Activated CD4-positive, alpha-beta memory T cell treated with anti-CD3 and anti-CD28 coated beads for 36 hours (primary cell): ENCODE measurements around the gene TP53BP1. TPM values are rescaled to one million over a fixed set of nuclear protein-coding genes. Genes with fewer than 3 reads are reported as not detected.
"Not testable (repeated sequence)": the region's sequence is repeated elsewhere in the genome, so short reads cannot be mapped to it uniquely, and the experiment has no call there.

Source experiments
- CTCF ChIA-PET: fragments of 350-600 bp; sonication (Branson Sonifier 250); formaldehyde crosslinking; loops from one replicate; lab custom pipeline; 2021; ENCODE audit warnings: antibody characterized with exemption, inconsistent platforms; lab: Charles Lee
- POLR2A ChIA-PET: fragments of 350-600 bp; sonication (Branson Sonifier 250); formaldehyde crosslinking; loops from one replicate; lab custom pipeline; 2021; ENCODE audit warnings: antibody characterized with exemption; lab: Charles Lee
- DNase-seq: peaks from one replicate; pipeline ENCODE4 v3.0.0-alpha.2; 2020
- H3K27ac Mint-ChIP-seq: one replicate; pipeline ENCODE4 v1.8.0; 2021; ENCODE audit warnings: mixed read lengths
- H3K27me3 Mint-ChIP-seq: one replicate; pipeline ENCODE4 v1.8.0; 2021; ENCODE audit warnings: mixed read lengths
- H3K36me3 Mint-ChIP-seq: one replicate; pipeline ENCODE4 v1.8.0; 2021; ENCODE audit warnings: mixed read lengths
- H3K4me1 Mint-ChIP-seq: one replicate; pipeline ENCODE4 v1.8.0; 2021; ENCODE audit warnings: low read depth, mixed read lengths
- H3K4me3 Mint-ChIP-seq: one replicate; pipeline ENCODE4 v1.8.0; 2021; ENCODE audit warnings: mild to moderate bottlenecking, mixed read lengths
- H3K9me3 Mint-ChIP-seq: one replicate; pipeline ENCODE4 v1.8.0; 2021; ENCODE audit warnings: mixed read lengths
- intact Hi-C: fragments of 100-400 bp; cut with micrococcal nuclease; formaldehyde crosslinking; loops from one replicate; pipeline ENCODE4 v1.15.1; 2023
- total RNA-seq, 2 experiments: library from RNA; stranded (reverse); gene quantifications; one replicate each; pipeline ENCODE4 v1.2.3, GENCODE V29; 2021

Gene TP53BP1, protein sequence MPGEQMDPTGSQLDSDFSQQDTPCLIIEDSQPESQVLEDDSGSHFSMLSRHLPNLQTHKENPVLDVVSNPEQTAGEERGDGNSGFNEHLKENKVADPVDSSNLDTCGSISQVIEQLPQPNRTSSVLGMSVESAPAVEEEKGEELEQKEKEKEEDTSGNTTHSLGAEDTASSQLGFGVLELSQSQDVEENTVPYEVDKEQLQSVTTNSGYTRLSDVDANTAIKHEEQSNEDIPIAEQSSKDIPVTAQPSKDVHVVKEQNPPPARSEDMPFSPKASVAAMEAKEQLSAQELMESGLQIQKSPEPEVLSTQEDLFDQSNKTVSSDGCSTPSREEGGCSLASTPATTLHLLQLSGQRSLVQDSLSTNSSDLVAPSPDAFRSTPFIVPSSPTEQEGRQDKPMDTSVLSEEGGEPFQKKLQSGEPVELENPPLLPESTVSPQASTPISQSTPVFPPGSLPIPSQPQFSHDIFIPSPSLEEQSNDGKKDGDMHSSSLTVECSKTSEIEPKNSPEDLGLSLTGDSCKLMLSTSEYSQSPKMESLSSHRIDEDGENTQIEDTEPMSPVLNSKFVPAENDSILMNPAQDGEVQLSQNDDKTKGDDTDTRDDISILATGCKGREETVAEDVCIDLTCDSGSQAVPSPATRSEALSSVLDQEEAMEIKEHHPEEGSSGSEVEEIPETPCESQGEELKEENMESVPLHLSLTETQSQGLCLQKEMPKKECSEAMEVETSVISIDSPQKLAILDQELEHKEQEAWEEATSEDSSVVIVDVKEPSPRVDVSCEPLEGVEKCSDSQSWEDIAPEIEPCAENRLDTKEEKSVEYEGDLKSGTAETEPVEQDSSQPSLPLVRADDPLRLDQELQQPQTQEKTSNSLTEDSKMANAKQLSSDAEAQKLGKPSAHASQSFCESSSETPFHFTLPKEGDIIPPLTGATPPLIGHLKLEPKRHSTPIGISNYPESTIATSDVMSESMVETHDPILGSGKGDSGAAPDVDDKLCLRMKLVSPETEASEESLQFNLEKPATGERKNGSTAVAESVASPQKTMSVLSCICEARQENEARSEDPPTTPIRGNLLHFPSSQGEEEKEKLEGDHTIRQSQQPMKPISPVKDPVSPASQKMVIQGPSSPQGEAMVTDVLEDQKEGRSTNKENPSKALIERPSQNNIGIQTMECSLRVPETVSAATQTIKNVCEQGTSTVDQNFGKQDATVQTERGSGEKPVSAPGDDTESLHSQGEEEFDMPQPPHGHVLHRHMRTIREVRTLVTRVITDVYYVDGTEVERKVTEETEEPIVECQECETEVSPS (N-terminal part only)
- total RNA-seq, result 10 to 100 TPM; 26.4 to 32.0 TPM

DNA sequence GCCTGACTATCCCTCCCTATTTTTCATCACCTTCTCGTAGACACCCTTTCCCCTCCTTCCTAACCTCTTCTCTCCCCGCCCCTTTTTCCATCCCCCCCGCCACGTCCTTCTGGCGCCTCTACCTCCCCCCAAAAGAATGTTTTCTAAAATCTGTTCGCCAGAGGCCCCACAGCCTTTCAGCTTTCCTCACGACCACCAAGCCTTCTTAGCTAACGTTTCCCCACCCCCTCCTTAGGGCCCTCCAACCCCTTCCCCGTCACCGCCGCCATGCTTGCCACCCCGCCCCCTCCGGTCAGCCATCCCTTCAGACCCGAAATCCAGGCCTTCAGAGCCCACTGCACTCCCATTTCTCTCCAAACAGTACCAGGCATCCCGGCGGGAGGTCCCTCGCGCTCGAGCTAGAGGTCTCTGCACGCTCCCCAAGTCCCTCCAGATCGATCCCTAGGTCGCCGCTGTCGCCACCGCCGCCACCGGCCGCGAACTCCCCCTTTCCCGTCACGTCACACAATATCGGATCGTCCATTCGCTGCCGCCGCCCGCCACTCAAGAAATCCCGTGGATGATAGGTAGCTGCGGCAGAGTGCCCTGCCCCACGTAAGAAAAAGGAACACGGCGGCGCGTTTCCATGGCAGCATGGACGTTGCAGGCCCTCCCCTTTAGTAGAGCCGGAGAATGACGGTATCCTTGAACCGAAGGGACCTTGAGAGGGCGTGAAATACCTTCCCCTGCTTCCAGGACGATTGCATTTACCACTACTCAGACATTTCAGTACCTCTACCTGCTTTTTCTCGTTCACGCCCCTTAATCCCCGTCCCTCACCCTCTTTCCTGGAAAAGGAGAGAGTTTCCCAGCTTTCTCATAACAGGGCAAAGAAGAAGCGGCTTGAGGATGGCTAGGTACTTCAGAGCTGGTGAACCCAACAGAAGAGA is at the start of gene TP53BP1:
Gene TP53BP1 (minus strand): TSS at position 484 of the 929 bp plus-strand sequence. CDS start 113 bp downstream, at position 371.
- Mint-ChIP-seq H3K9me3 (no peaks in the 10 kb centered on the region), H3K4me3 (peak within 1 kb of the TSS; percentile 87), H3K27me3 (no peaks in the 10 kb centered on the region), H3K27ac (peak within 1 kb of the TSS; percentile 88), H3K36me3 (peaks cover 21% of the 10 kb centered on the region), H3K4me1 (peaks cover 25% of the 10 kb centered on the region)
- DNase-seq, result peak; percentile 97
- CTCF ChIA-PET, result interaction anchor here (0.7 to 4.4 kb wide), 5 partner anchors 9 to 947 kb away, joined by 3 to 23 read pairs (median 13); no protein-coding TSS in a partner anchor
- intact Hi-C loops, result loop anchor here (1.0 to 5.0 kb wide), 2 partner anchors 17 to 51 kb away; no protein-coding TSS in a partner anchor
- POLR2A ChIA-PET, result interaction anchor here (1.4 to 3.2 kb wide), 2 partner anchors 9 to 18 kb away, joined by 5 to 22 read pairs; no protein-coding TSS in a partner anchor

GRCh38 chr15:43541785-43542184 is 48.8 kb upstream of the TP53BP1 start:
- intact Hi-C loops, result no loop called here
- Mint-ChIP-seq H3K9me3 (no peaks in the 10 kb centered on the region), H3K4me1 (peaks cover 5% of the 10 kb centered on the region), H3K27ac (peak overlapping the region; percentile 13), H3K4me3 (no peak overlapping the region), H3K36me3 (no peaks in the 10 kb centered on the region), H3K27me3 (no peaks in the 10 kb centered on the region)
- DNase-seq, result no peak
- ChIA-PET POLR2A (interaction anchor here (1.5 kb wide), 1 partner anchor 31 kb away, joined by 3 read pairs; no protein-coding TSS in a partner anchor), CTCF (interaction anchor here (0.6 to 1.1 kb wide), 2 partner anchors 28 to 29 kb away, joined by 3 to 5 read pairs; no protein-coding TSS in a partner anchor)

DNA sequence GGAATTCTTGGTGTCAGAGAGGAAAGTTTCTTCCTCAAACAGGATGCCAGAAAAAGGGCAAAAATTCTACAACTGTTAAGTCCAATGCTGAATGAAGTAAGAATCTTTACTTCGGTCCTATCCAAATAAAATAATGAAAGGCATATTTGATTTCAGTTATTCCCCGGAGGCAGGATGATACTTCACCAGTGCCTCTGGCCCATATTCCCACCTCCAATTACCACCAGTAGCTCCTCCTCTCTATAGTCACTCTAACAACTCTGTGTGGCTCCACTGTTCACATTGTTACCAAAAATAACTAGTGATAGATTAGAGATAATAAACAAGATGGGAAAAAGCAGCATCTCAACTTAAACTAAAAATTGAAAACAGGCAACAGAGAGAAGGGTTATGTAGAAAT is 45.1 kb upstream of the TP53BP1 start:
- intact Hi-C loops, result no loop called here
- no peak overlapping the region for H3K27ac Mint-ChIP-seq
- no peaks in the 10 kb centered on the region for H3K27me3 Mint-ChIP-seq
- H3K9me3 Mint-ChIP-seq, result no peaks in the 10 kb centered on the region
- no peak for DNase-seq
- ChIA-PET POLR2A (no interaction called here), CTCF (no interaction called here)
- peaks cover 5% of the 10 kb centered on the region for H3K4me1 Mint-ChIP-seq
- peaks cover 4% of the 10 kb centered on the region for H3K36me3 Mint-ChIP-seq
- no peak overlapping the region for H3K4me3 Mint-ChIP-seq

DNA sequence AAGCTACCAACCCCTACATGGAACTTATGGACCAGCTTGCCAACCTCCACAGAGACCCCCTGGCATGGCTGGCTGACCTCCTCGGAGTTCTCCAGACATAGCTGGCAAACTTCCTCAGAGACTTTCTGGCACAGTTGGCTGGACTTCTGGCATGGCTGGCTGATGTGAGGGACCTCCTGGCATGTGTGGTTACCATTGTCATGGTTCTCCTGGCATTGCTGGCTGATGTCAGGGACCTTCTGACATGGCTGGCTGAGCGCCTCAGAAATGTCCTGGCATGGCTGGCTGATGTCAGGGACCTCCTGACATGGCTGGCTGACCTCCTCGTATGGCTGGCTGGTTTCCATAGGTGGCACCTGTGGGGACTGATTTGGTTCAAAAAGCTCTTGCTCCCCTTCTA is 41.9 kb upstream of the TP53BP1 start:
- peaks cover 4% of the 10 kb centered on the region for H3K36me3 Mint-ChIP-seq
- DNase-seq, result no peak
- POLR2A ChIA-PET, result no interaction called here
- CTCF ChIA-PET, result no interaction called here
- intact Hi-C loops, result no loop called here
- no peaks in the 10 kb centered on the region for H3K27me3 Mint-ChIP-seq
- no peaks in the 10 kb centered on the region for H3K9me3 Mint-ChIP-seq
- no peaks in the 10 kb centered on the region for H3K4me1 Mint-ChIP-seq
- no peak overlapping the region for H3K27ac Mint-ChIP-seq
- H3K4me3 Mint-ChIP-seq, result no peak overlapping the region

DNA sequence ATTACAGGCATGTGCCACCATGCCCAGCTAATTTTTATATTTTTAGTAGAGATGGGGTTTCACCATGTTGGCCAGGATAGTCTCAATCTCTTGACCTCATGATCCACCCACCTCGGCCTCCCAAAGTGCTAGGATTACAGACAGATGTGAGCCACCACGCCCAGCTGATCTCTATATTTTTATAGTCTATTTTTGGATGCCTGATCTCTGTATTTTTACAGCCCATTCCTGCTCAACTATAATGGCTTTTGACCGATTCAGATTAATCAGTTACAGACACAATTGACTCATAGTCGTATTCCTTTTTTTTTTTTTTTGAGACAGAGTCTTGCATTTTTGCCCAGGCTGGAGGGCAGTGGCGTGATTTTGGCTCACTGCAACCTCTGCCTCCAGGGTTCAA is 39.9 kb upstream of the TP53BP1 start:
- H3K27me3 Mint-ChIP-seq, H3K9me3 Mint-ChIP-seq, H3K27ac Mint-ChIP-seq, POLR2A ChIA-PET, intact Hi-C loops, H3K4me3 Mint-ChIP-seq, H3K4me1 Mint-ChIP-seq, DNase-seq, H3K36me3 Mint-ChIP-seq, CTCF ChIA-PET: not testable (repeated sequence)

- H3K4me3 Mint-ChIP-seq, result no peak overlapping the region
- POLR2A ChIA-PET, result no interaction called here
- intact Hi-C loops, result no loop called here
- no peak overlapping the region for H3K27ac Mint-ChIP-seq
- peaks cover 4% of the 10 kb centered on the region for H3K36me3 Mint-ChIP-seq
- no peaks in the 10 kb centered on the region for H3K27me3 Mint-ChIP-seq
- no peak for DNase-seq
- no peaks in the 10 kb centered on the region for H3K9me3 Mint-ChIP-seq
- CTCF ChIA-PET, result no interaction called here
- no peaks in the 10 kb centered on the region for H3K4me1 Mint-ChIP-seq
Measured at GRCh38 chr15:43531018-43531670, 38.2 kb upstream of the TP53BP1 start.

GRCh38 chr15:43529587-43530345 is 36.8 kb upstream of the TP53BP1 start:
- intact Hi-C loops, result no loop called here
- Mint-ChIP-seq H3K27ac (no peak overlapping the region), H3K4me3 (no peak overlapping the region), H3K4me1 (peaks cover 6% of the 10 kb centered on the region), H3K27me3 (no peaks in the 10 kb centered on the region), H3K9me3 (no peaks in the 10 kb centered on the region), H3K36me3 (no peaks in the 10 kb centered on the region)
- DNase-seq, result no peak
- ChIA-PET CTCF (interaction anchor here (2.8 kb wide), 1 partner anchor 15 kb away, joined by 9 read pairs; no protein-coding TSS in a partner anchor), POLR2A (no interaction called here)

DNA sequence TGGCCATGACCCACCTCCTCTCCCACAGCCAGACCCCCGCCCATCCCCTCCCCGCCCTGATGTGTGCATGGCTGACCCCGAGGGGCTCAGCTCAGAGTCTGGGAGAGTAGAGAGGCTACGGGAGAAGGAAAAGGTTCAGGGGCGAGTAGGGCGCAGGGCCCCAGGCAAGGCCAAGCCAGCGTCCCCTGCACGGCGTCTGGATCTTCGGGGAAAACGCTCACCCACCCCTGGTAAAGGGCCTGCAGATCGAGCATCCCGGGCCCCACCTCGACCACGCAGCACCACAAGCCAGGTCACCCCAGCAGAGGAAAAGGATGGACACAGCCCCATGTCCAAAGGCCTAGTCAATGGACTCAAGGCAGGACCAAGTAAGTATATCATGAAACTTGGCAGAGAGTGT is 36.2 kb upstream of the TP53BP1 start:
- no peaks in the 10 kb centered on the region for H3K36me3 Mint-ChIP-seq
- H3K4me1 Mint-ChIP-seq, result peaks cover 7% of the 10 kb centered on the region
- no peak overlapping the region for H3K27ac Mint-ChIP-seq
- ChIA-PET POLR2A (no interaction called here), CTCF (interaction anchor here (2.8 kb wide), 1 partner anchor 15 kb away, joined by 9 read pairs; no protein-coding TSS in a partner anchor)
- H3K4me3 Mint-ChIP-seq, result no peak overlapping the region
- intact Hi-C loops, result no loop called here
- H3K9me3 Mint-ChIP-seq, result no peaks in the 10 kb centered on the region
- H3K27me3 Mint-ChIP-seq, result no peaks in the 10 kb centered on the region
- no peak for DNase-seq

- no peaks in the 10 kb centered on the region for H3K9me3 Mint-ChIP-seq
- POLR2A ChIA-PET, result no interaction called here
- H3K4me3 Mint-ChIP-seq, result no peak overlapping the region
- DNase-seq, result no peak
- no peak overlapping the region for H3K27ac Mint-ChIP-seq
- H3K27me3 Mint-ChIP-seq, result no peaks in the 10 kb centered on the region
- H3K36me3 Mint-ChIP-seq, result no peaks in the 10 kb centered on the region
- intact Hi-C loops, result no loop called here
- H3K4me1 Mint-ChIP-seq, result peaks cover 7% of the 10 kb centered on the region
- CTCF ChIA-PET, result interaction anchor here (2.8 kb wide), 1 partner anchor 14 kb away, joined by 9 read pairs; no protein-coding TSS in a partner anchor
Measured at GRCh38 chr15:43528542-43529007, 35.6 kb upstream of the TP53BP1 start.
